ENCODE results near the gene CEP63. TPM values are rescaled to one million over a fixed set of nuclear protein-coding genes. Genes with fewer than 3 reads are reported as not detected.

The CEP63 gene
- total RNA-seq, 1 donor from 2014 or later, result 22.5 TPM

DNA sequence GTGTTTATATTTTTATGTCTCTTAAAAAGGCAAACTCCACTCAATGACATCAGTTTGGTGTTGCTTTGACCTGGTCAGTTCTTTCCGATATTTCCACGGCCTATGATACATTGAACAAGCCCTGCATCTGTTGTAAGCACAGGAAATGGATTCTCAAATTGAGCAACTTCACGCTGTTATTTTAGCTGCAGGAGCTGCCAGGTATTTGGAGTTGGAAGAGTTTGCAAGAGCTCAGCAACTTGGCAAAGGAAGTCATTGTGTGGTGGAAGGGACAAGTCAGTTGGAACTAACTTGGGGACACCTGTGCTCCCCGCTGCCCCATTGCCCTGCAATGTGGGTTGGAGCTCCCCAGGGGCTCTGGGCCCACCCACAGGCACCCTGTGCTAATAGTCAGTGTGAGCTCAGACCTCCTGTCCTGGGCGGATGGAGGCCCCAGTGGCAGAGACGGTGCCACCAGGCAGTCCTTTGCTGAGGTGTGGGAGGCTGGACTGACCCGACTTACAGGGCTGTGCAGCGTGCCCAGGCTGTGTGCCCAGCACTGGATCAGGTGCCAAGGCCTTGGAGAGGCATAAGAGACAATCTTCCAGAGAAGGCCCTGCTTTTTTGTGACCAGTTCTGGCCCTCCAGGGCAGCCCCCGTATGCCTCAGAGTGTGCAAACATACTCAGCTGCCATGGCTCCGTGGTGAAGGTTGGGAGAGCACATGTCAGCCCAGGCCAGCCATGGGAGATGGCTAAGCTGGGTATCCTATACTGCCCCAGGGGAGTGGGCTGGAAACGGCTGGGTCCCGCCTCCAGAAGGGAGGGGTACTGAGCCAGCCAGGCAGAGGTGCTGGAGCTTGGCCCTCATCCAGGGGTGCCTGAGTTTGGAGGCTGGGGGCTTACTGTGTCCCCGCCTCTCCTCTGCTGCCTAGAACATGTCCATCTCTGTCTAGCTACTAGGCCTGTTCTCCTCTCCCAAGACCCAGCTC lies 121.5 kb downstream of the CEP63 start:
- DNase-seq (ENCODE audit: low read depth), result no peak

- no peak for DNase-seq (ENCODE audit: low read depth)
Observed at GRCh38 chr3:134608023-134608770, 122.3 kb downstream of the CEP63 start.

DNA sequence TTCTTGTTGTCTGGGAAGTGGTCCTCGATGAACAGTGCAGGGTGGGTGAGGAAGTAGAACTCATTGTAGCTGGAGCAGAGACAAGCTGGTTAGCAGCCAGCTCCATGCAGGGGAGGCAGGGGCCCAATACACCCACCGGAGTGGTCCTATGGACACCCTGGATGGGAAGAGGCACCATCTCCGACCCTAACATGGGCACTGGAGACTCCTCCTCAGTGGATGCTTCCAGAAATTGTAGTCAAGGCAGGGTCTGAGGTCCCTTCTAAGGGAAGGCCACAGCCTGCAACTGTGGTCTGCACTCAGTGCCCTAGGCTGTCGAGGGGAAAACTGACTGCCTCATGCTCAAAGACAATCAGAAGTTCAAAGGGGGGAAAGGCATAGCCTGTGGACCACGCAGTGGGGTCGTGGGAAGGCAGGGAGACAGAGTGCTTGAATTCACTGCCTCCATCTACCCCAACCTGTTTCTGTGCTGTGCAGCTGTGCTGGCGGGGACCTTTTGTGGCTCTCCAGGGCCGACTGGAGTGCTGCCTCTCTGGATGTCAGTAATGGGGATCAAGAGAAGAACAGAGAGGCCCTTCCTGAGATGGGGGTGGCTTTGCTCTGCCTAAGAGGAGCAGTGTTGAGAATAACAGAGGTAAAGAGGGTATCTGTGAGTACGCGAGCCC lies 123.0 kb downstream of the CEP63 start:
- DNase-seq (ENCODE audit: low read depth), result no peak

DNA sequence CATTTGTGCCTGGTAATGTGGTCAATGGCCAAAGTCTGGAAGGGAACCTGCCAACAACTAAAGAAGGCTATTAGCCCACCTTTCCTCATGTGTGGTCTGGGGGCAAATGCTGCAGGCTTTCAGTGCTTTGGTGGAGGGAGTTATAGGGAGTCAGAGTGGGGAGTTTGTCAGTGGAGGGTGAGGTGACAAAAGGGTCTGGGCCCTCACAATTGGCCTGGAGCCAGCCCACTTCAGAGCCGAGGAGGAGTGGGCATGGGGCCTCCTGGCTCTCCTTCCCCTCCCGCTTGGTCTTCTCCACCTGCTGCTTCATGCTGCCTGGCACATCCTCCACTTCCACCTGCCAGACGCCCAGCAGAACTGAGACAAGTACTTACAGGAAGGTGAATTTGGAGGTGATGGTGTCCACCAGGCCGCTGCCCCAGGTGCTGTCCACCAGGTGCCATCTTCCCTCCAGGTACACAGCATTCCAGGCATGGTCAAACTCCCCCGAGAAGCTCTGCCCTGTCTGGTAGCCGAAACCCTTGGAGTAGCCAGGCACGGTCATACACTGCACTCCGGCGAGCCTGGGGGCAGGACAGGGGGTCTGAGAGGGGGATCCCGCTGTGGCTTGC lies 124.1 kb downstream of the CEP63 start:
- no peak for DNase-seq (ENCODE audit: low read depth)

GRCh38 chr3:134610432-134611385 lies 124.9 kb downstream of the CEP63 start:
- DNase-seq (ENCODE audit: low read depth), result no peak

GRCh38 chr3:134611516-134611915 lies 125.7 kb downstream of the CEP63 start:
- DNase-seq (ENCODE audit: low read depth), result no peak

GRCh38 chr3:134613006-134613520 lies 127.2 kb downstream of the CEP63 start:
- DNase-seq (ENCODE audit: low read depth), result no peak

GRCh38 chr3:134614955-134615354 lies 129.1 kb downstream of the CEP63 start:
- DNase-seq (ENCODE audit: low read depth), result no peak

DNA sequence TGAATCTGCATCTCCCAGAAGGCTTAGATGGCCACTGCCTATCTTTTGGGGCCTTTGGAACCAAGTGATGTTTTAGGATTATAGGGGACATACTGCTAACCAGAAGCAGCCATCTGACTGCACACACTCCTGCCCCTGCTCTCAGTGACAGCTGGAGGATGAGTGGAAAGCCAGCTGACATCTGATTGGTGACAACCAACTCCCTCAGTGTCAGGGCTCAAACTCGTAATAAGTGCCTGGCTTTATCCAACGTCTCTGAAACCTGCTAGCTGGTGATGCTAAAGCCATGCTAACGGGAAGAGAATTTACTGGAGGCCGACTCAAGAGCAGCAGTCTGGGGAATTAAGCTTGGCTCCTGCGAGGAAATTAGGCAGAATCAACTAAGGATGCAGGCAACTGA lies 129.9 kb downstream of the CEP63 start:
- no peak for DNase-seq (ENCODE audit: low read depth)

GRCh38 chr3:134617608-134618477 lies 132.0 kb downstream of the CEP63 start:
- DNase-seq (ENCODE audit: low read depth), result no peak

- no peak for DNase-seq (ENCODE audit: low read depth)
Observed at GRCh38 chr3:134618478-134619300, 132.8 kb downstream of the CEP63 start.

- DNase-seq (ENCODE audit: low read depth), result no peak
Observed at GRCh38 chr3:134619301-134619615, 133.4 kb downstream of the CEP63 start.

- no peak for DNase-seq (ENCODE audit: low read depth)
Observed at GRCh38 chr3:134619884-134620445, 134.1 kb downstream of the CEP63 start.

- DNase-seq (ENCODE audit: low read depth), result no peak
Observed at GRCh38 chr3:134620476-134621115, 134.7 kb downstream of the CEP63 start.

DNA sequence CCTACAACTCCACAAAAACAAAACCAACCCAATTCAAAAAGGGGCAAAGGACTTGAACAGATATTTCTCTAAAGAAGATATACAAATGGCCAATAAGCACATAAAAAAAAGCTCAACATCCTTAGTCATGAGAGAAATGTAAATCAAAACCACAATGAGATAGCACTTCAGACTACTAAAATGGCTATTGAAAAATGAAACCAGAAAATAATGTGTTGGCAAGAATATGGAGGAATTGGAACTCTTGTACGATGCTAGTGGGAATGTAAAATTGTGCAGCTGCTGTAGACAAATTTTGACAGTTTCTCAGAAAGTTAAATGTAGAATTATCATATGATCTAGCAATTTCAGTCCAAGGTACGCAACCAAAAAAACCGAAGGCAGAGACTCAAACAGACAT lies 136.0 kb downstream of the CEP63 start:
- no peak for DNase-seq (ENCODE audit: low read depth)

DNA sequence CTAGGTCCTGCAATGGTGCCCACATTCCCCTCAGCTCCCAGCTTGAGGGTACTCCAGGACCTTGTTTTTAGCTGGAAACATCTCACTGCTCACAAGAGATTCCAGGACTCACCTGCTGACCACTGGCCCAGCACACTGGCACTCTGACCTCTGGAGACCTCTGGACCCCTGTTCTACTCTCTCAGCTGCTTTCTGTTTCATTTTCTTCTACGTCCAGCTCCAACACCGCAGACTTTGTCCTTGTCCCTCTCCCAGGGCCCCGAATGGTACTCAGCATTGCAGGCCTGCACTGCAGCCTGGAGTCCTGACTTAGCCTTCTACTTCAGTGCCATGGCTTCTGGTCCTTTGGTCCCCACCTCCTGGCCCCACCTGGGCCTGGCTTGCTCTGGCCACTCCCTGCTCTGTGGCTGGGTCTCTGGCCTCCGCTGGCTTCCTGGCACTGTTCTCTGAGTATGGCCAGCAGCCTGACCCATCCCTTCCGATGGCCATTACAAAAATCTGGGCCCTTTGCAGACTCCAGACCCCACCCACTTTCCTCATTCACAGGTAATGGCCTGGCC lies 137.0 kb downstream of the CEP63 start:
- DNase-seq (ENCODE audit: low read depth), result no peak
